ENCODE results near the gene ZNF33B. TPM values are rescaled to one million over a fixed set of nuclear protein-coding genes. Genes with fewer than 3 reads are reported as not detected.

ZNF33B gene
- total and polyA plus RNA-seq, 9 of the 15 experiments (the other 6 are each of a cell fraction or from before 2014, with no cell fraction given): 6.9 to 23.9 (median 15.4) TPM

DNA sequence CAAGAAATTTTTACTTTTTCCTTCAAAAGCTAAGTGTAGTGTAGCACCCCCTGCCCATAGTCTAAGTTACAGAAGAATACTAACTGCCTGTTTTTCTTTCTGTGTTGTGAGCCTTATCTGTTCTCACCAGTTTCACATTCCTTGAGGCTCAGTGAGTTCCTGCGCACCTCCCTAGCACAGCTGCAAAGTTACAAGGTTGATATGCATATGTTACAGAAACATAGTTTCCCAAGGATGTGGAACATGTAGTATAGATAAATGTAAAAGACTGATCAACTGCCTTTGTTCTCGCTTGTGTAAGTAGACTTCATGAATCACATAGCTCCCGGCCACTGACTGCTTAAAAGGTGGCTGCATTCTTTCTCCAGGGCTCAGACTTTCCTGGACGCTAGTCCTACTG is 6.7 kb upstream of the ZNF33B start:
- in situ Hi-C loops (cut with MboI): no loop called here
- intact Hi-C loops (cut with micrococcal nuclease): loop anchor here (1.0 to 10.0 kb wide), 6 partner anchors 9 to 770 kb away; no protein-coding TSS in a partner anchor
- TF ChIP-seq EGR1 (conservative IDR thresholded peaks at IDR 0.05) (no peak), MED1 (CRISPR knock-in tag; IDR thresholded peaks at IDR 0.05; ENCODE audit: borderline replicate concordance) (no peak), NFXL1 (CRISPR knock-in tag; IDR thresholded peaks at IDR 0.05) (no peak), SRSF9 (IDR thresholded peaks at IDR 0.05; ENCODE audit: borderline replicate concordance, low read depth, low read length) (no peak), BRD9 (IDR thresholded peaks at IDR 0.05; ENCODE audit: low read depth, partially characterized antibody) (peak; percentile 92), SP2 (IDR thresholded peaks at IDR 0.05; ENCODE audit: extremely low read depth, low read depth, low read length, poor library complexity, severe bottlenecking) (no peak), ZNF699 (CRISPR knock-in tag; IDR thresholded peaks at IDR 0.05; ENCODE audit: insufficient replicate concordance) (no peak), POLR3A (IDR thresholded peaks at IDR 0.05; ENCODE audit: borderline replicate concordance, extremely low read depth, insufficient read depth, insufficient read length) (no peak), ZNF384 (IDR thresholded peaks at IDR 0.05; ENCODE audit: low read depth, low read length) (no peak), SAFB2 (IDR thresholded peaks at IDR 0.05; ENCODE audit: borderline replicate concordance, low read depth, low read length, severe bottlenecking) (no peak), IRF2 (CRISPR knock-in tag; IDR thresholded peaks at IDR 0.05) (no peak), RFX5 (IDR thresholded peaks at IDR 0.05; ENCODE audit: low read depth, low read length) (no peak), KAT8 (IDR thresholded peaks at IDR 0.05; ENCODE audit: low read depth) (no peak), MTA1 (IDR thresholded peaks at IDR 0.05; ENCODE audit: borderline replicate concordance) (no peak), ARID1B (IDR thresholded peaks at IDR 0.05) (peak; percentile 96), GABPB2 (CRISPR knock-in tag; conservative IDR thresholded peaks at IDR 0.05) (no peak), ZNF253 (CRISPR knock-in tag; conservative IDR thresholded peaks at IDR 0.05) (no peak), CHCHD3 (CRISPR knock-in tag; IDR thresholded peaks at IDR 0.05) (no peak)
- TF ChIP-seq, protein P1, sequence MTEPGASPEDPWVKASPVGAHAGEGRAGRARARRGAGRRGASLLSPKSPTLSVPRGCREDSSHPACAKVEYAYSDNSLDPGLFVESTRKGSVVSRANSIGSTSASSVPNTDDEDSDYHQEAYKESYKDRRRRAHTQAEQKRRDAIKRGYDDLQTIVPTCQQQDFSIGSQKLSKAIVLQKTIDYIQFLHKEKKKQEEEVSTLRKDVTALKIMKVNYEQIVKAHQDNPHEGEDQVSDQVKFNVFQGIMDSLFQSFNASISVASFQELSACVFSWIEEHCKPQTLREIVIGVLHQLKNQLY (CRISPR knock-in tag; conservative IDR thresholded peaks at IDR 0.05): no peak
- TF ChIP-seq, protein P2, sequence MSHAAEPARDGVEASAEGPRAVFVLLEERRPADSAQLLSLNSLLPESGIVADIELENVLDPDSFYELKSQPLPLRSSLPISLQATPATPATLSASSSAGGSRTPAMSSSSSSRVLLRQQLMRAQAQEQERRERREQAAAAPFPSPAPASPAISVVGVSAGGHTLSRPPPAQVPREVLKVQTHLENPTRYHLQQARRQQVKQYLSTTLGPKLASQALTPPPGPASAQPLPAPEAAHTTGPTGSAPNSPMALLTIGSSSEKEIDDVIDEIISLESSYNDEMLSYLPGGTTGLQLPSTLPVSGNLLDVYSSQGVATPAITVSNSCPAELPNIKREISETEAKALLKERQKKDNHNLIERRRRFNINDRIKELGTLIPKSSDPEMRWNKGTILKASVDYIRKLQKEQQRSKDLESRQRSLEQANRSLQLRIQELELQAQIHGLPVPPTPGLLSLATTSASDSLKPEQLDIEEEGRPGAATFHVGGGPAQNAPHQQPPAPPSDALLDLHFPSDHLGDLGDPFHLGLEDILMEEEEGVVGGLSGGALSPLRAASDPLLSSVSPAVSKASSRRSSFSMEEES (CRISPR knock-in tag; IDR thresholded peaks at IDR 0.05): no peak
- TF ChIP-seq, protein P3, sequence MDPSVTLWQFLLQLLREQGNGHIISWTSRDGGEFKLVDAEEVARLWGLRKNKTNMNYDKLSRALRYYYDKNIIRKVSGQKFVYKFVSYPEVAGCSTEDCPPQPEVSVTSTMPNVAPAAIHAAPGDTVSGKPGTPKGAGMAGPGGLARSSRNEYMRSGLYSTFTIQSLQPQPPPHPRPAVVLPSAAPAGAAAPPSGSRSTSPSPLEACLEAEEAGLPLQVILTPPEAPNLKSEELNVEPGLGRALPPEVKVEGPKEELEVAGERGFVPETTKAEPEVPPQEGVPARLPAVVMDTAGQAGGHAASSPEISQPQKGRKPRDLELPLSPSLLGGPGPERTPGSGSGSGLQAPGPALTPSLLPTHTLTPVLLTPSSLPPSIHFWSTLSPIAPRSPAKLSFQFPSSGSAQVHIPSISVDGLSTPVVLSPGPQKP (CRISPR knock-in tag; IDR thresholded peaks at IDR 0.05): no peak

More for the DNA sequence above, 6.7 kb upstream of the ZNF33B start:
- ChIA-PET CTCF (ENCODE audit: low intra/inter-chr PET ratio) (no interaction called here), POLR2A (interaction anchor here (0.6 to 1.8 kb wide), 6 partner anchors 8 to 76 kb away, joined by 3 to 8 read pairs (median 3); no protein-coding TSS in a partner anchor)
- H4K20me1 ChIP-seq (replicated peaks; ENCODE audit: control insufficient read depth, insufficient read depth, low read length): no peaks in the 10 kb centered on the region
- no peaks in the 10 kb centered on the region; the same call in 2 of the 3 replicates for H3K79me2 ChIP-seq (ENCODE audit: control insufficient read depth, insufficient read depth, low read length)
- peak overlapping the region; percentile 90 for H3K27ac ChIP-seq (ENCODE audit: extremely low read depth, low read depth, low read length)
- H3K4me2 ChIP-seq (ENCODE audit: insufficient read depth, low read length): peak overlapping the region; percentile 76
- H3K9me3 ChIP-seq (replicated peaks; ENCODE audit: control insufficient read depth, insufficient read depth, low read depth, low read length): no peaks in the 10 kb centered on the region
- peak overlapping the region; percentile 85 for H2AFZ ChIP-seq (ENCODE audit: low read depth, low read length)
- H3K36me3 ChIP-seq (ENCODE audit: control insufficient read depth, insufficient read depth, low read length): no peaks in the 10 kb centered on the region
- H3K9me1 ChIP-seq (ENCODE audit: control insufficient read depth, insufficient read depth, low read length): no peaks in the 10 kb centered on the region
- no peaks in the 10 kb centered on the region for H3K27me3 ChIP-seq (ENCODE audit: control insufficient read depth in 2 of 2, insufficient read depth in 2 of 2, low read length in 2 of 2)
- DNase-seq (ENCODE audit: extremely low read depth in 1 of 4, low spot score in 3 of 4) (peak; percentile 43 to 88 (median 58)), FAIRE-seq (peak; percentile 95), ATAC-seq (peak; percentile 66)
- H3K4me3 ChIP-seq: peak overlapping the region; percentile 18; the same call in 1 of the 2 replicates
- H3K9ac ChIP-seq (ENCODE audit: insufficient read depth in 1 of 2, low read depth in 2 of 2, low read length in 2 of 2): peak overlapping the region; percentile 66 to 76; a peak in 3 of 4 replicates
- 0% methylated on average over 4 of the region's 4 CpGs for WGBS (ENCODE audit: insufficient coverage, low coverage, missing lambda C conversion rate)
- BruUV-seq (replicated peaks): no TSS peak
- peaks cover 29 to 46% of the 10 kb centered on the region in 2 experiments for H3K4me1 ChIP-seq (replicated peaks in 1 of 2; ENCODE audit: control insufficient read depth in 2 of 2, insufficient read depth in 2 of 2, low read length in 2 of 2)
